Kidney tubule cell (primary cell): ENCODE data around the gene FIBIN.
"Not testable (repeated sequence)": the region's sequence is repeated elsewhere in the genome, so short reads cannot be mapped to it uniquely, and the experiment has no call there.

Source experiments
- DNase-seq: peaks from one replicate; pipeline ENCODE4 v3.0.0-alpha.2; 2018; ENCODE audit warnings: low spot score

The FIBIN gene

GRCh38 chr11:26993965-26994457 is at the start of gene FIBIN:
Gene FIBIN, plus strand, starts transcription at chr11:26994112. Its CDS starts 415 bp downstream, at chr11:26994527.
- peak; percentile 24 for DNase-seq

- DNase-seq, result peak; percentile 13
These were observed 48.8 kb upstream of the FIBIN start for GRCh38 chr11:26944866-26945664.

- peak; percentile 83 for DNase-seq
These were observed 47.6 kb upstream of the FIBIN start for GRCh38 chr11:26946257-26946716.

GRCh38 chr11:26947379-26947844 is 46.5 kb upstream of the FIBIN start:
- peak; percentile 88 for DNase-seq

GRCh38 chr11:26947904-26948639 is 45.8 kb upstream of the FIBIN start:
- peak; percentile 51 for DNase-seq

- peak; percentile 24 for DNase-seq
These were observed 45.0 kb upstream of the FIBIN start for GRCh38 chr11:26948881-26949280.

GRCh38 chr11:26949846-26950245 is 44.1 kb upstream of the FIBIN start:
- no peak for DNase-seq

GRCh38 chr11:26950260-26950719 is 43.6 kb upstream of the FIBIN start:
- DNase-seq, result no peak

- DNase-seq, result no peak
These were observed 42.0 kb upstream of the FIBIN start for GRCh38 chr11:26951809-26952515.

GRCh38 chr11:26953770-26954392 is 40.0 kb upstream of the FIBIN start:
- peak; percentile 57 for DNase-seq

- no peak for DNase-seq
These were observed 35.8 kb upstream of the FIBIN start for GRCh38 chr11:26958005-26958701.

GRCh38 chr11:26958702-26959049 is 35.2 kb upstream of the FIBIN start:
- DNase-seq, result no peak

GRCh38 chr11:26960281-26960680 is 33.6 kb upstream of the FIBIN start:
- peak; percentile 46 for DNase-seq

- no peak for DNase-seq
These were observed 30.1 kb upstream of the FIBIN start for GRCh38 chr11:26963764-26964163.

- DNase-seq, result no peak
These were observed 29.6 kb upstream of the FIBIN start for GRCh38 chr11:26964339-26964738.

- not testable (repeated sequence) for DNase-seq
These were observed 28.9 kb upstream of the FIBIN start for GRCh38 chr11:26964847-26965485.

- no peak for DNase-seq
These were observed 22.0 kb upstream of the FIBIN start for GRCh38 chr11:26971961-26972360.

GRCh38 chr11:26974069-26974783 is 19.7 kb upstream of the FIBIN start:
- DNase-seq, result no peak

- no peak for DNase-seq
These were observed 18.9 kb upstream of the FIBIN start for GRCh38 chr11:26974996-26975395.

GRCh38 chr11:26976389-26976788 is 17.5 kb upstream of the FIBIN start:
- DNase-seq, result peak; percentile 55
